ENCODE measurements around the gene SRPK2.

DNA sequence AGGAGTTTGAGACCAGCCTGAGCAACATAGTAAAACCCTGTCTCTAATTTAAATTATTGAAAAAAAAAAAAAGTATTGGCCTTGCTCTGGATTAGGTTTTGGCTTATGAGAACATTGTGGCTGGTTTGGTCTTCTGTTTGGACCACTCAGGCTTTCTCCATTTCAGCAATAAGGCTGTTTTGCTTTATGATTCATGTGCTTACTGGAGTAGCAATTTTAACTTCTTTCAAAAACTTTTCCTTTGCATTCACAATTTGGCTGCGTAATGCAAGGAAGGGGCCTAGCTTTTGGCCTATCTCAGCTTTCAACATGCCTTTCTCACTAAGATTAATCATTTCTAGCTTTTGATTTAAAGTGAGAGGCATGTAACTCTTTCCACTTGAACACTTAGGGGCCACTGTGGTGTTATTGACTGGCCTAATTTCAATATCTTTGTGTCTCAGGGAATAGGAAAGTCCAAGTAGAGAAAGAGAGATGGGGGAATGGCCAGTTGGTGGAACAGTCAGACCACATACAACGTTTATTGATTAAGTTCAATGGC lies 38.0 kb upstream of the SRPK2 start:
- TF ChIP-seq, protein P1, sequence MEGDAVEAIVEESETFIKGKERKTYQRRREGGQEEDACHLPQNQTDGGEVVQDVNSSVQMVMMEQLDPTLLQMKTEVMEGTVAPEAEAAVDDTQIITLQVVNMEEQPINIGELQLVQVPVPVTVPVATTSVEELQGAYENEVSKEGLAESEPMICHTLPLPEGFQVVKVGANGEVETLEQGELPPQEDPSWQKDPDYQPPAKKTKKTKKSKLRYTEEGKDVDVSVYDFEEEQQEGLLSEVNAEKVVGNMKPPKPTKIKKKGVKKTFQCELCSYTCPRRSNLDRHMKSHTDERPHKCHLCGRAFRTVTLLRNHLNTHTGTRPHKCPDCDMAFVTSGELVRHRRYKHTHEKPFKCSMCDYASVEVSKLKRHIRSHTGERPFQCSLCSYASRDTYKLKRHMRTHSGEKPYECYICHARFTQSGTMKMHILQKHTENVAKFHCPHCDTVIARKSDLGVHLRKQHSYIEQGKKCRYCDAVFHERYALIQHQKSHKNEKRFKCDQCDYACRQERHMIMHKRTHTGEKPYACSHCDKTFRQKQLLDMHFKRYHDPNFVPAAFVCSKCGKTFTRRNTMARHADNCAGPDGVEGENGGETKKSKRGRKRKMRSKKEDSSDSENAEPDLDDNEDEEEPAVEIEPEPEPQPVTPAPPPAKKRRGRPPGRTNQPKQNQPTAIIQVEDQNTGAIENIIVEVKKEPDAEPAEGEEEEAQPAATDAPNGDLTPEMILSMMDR (IDR thresholded peaks at IDR 0.05; ENCODE audit: low read depth, low read length, missing input control): no peak
- TF ChIP-seq GABPA (IDR thresholded peaks at IDR 0.05 in 1 of 2, conservative IDR thresholded peaks at IDR 0.05 in 1 of 2): no peak
